ENCODE results near the gene CDC123. TPM values are rescaled to one million over a fixed set of nuclear protein-coding genes. Genes with fewer than 3 reads are reported as not detected.

The CDC123 gene
- total RNA-seq, 4 donors from 2014 or later, result 44.9 to 67.3 (median 53.6) TPM

DNA sequence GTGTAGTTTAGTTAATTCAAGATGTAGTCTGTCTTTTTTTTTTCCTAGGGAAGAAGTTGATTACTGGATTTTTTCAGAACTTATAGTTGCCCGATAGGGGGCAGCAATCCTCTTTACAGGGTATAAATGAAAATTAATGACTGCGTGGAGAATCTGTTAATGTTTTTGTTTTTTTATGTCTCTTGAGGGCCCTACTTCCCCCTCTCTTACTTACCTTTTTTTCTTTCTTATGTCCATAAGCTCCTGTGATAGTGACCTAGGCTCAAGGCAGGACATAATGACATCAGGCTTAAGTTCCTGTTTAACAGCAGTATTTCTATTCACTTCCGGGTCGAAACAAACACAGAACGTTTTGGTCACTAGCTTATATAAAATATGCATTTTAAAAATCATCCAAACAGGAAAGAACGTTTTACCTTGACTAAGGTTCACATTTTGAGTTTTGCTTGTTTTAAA lies 18.8 kb downstream of the CDC123 start:
- TF ChIP-seq CTCF (IDR thresholded peaks at IDR 0.05; ENCODE audit: low read depth), result no peak

DNA sequence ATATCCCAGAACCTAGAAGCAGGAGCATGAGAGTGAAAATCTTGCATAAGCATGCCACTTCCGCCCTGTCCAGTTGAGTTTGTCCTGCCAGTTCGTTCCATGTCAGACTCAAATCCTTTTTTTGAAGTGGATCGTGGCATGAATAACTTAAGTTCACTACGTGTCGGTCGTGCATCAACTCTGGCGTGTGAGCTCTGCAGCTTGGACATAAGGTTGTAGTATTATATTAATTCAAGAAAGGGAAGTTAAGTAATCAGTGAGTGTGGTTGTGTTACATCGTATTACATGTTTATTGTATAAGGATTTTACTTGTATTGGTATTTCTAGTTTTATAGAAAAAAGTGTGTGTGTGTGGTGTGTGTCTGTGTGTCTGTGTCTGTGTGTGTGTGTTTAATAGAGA lies 23.0 kb downstream of the CDC123 start:
- TF ChIP-seq CTCF (IDR thresholded peaks at IDR 0.05; ENCODE audit: low read depth), result no peak

DNA sequence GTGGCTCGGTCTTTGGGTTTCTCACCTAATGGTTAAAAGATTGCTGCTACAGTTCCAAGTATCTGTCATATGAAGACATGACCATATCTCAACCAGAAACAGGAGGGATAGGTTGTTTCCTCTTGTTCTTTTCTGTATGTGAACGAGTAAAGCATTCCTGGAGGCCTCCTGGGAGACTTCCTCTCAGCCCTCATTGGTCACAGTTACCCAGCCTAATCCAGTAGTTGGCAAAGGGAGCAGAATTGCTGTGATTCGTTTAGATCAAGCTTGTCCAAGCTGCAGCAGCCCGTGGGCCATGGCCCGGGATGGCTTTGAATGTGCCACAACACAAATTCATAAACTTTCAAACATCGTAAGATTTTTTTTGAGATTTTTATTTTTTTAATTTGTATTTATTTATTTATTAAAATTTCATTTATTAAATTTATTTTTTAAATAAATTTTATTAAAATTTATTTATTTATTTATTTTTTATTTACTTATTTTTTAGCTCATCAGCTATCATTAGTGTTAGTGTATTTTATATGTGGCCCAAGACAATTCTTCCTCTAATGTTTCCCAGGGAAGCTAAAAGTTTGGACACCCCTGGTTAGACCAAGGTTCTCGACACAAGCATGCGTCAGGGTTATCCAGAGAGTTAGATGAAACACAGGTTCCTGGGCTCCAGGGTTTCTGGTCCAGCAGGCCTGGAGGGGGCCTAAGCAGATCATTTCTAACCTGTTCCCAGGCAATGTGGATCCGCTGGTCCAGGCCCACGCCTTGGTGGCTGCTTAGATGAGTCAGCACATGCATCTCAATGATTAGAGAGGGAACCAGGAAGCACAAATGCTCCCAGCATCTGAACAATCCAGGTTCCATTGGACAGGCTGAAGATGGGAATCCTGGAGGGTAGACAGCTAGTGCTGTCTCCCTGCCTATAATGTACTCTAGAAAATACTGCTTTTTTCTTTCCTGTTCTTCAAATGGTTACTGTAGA lies 25.6 kb downstream of the CDC123 start:
- TF ChIP-seq CTCF (IDR thresholded peaks at IDR 0.05; ENCODE audit: low read depth), result no peak

GRCh38 chr10:12225444-12225843 lies 29.5 kb downstream of the CDC123 start:
- no peak for TF ChIP-seq CTCF (IDR thresholded peaks at IDR 0.05; ENCODE audit: low read depth)

DNA sequence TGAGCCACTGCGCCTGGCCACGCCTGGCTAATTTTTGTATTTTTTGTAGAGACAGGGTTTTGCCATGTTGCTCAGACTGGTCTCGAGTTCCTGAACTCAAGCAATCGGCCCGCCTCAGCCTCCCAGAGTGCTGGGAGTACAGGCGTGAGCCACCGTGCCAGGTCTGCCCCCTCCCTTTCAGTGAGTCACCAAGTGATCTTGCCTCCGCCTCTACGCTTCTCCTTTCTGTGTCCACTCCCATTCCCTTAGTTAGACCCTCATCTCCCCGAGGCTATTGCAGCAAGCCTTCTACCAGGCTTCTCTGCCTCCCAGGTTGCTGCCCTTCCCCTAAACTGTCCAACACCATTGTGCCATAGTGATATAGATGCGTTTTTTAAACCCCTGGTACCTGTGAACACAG lies 32.9 kb downstream of the CDC123 start:
- no peak for TF ChIP-seq CTCF (IDR thresholded peaks at IDR 0.05; ENCODE audit: low read depth)

GRCh38 chr10:12235116-12235694 lies 39.2 kb downstream of the CDC123 start:
- TF ChIP-seq CTCF (IDR thresholded peaks at IDR 0.05; ENCODE audit: low read depth), result no peak

GRCh38 chr10:12235796-12236195 lies 39.8 kb downstream of the CDC123 start:
- TF ChIP-seq CTCF (IDR thresholded peaks at IDR 0.05; ENCODE audit: low read depth), result no peak
